ENCODE results near the gene F2R.

F2R gene

GRCh38 chr5:76690037-76690679 is 25.8 kb upstream of the F2R start:
- DNase-seq (ENCODE audit: low read depth in 1 of 2, low spot score in 1 of 2): no peak

- no peak for DNase-seq (ENCODE audit: low read depth in 1 of 2, low spot score in 1 of 2)
These were observed 25.0 kb upstream of the F2R start for GRCh38 chr5:76690704-76691466.

GRCh38 chr5:76691467-76692273 is 24.3 kb upstream of the F2R start:
- DNase-seq (ENCODE audit: low read depth in 1 of 2, low spot score in 1 of 2): no peak

- DNase-seq (ENCODE audit: low read depth in 1 of 2, low spot score in 1 of 2): no peak
These were observed 23.7 kb upstream of the F2R start for GRCh38 chr5:76692274-76692540.

- DNase-seq (ENCODE audit: low read depth in 1 of 2, low spot score in 1 of 2): no peak
These were observed 23.3 kb upstream of the F2R start for GRCh38 chr5:76692651-76693050.

GRCh38 chr5:76693141-76693540 is 22.8 kb upstream of the F2R start:
- no peak for DNase-seq (ENCODE audit: low read depth in 1 of 2, low spot score in 1 of 2)

GRCh38 chr5:76694317-76694716 is 21.6 kb upstream of the F2R start:
- no peak for DNase-seq (ENCODE audit: low read depth in 1 of 2, low spot score in 1 of 2)

GRCh38 chr5:76695346-76695745 is 20.6 kb upstream of the F2R start:
- DNase-seq (ENCODE audit: low read depth in 1 of 2, low spot score in 1 of 2): no peak

GRCh38 chr5:76696251-76696650 is 19.7 kb upstream of the F2R start:
- DNase-seq (ENCODE audit: low read depth in 1 of 2, low spot score in 1 of 2): no peak

- no peak for DNase-seq (ENCODE audit: low read depth in 1 of 2, low spot score in 1 of 2)
These were observed 18.3 kb upstream of the F2R start for GRCh38 chr5:76697670-76698069.

- DNase-seq (ENCODE audit: low read depth in 1 of 2, low spot score in 1 of 2): no peak
These were observed 15.4 kb upstream of the F2R start for GRCh38 chr5:76700571-76700970.

- no peak for DNase-seq (ENCODE audit: low read depth in 1 of 2, low spot score in 1 of 2)
These were observed 14.6 kb upstream of the F2R start for GRCh38 chr5:76701298-76701697.

GRCh38 chr5:76703707-76704106 is 12.2 kb upstream of the F2R start:
- DNase-seq (ENCODE audit: low read depth in 1 of 2, low spot score in 1 of 2): no peak

GRCh38 chr5:76704131-76704663 is 11.7 kb upstream of the F2R start:
- no peak for DNase-seq (ENCODE audit: low read depth in 1 of 2, low spot score in 1 of 2)

GRCh38 chr5:76705574-76705973 is 10.4 kb upstream of the F2R start:
- no peak for DNase-seq (ENCODE audit: low read depth in 1 of 2, low spot score in 1 of 2)

- no peak for DNase-seq (ENCODE audit: low read depth in 1 of 2, low spot score in 1 of 2)
These were observed 6.2 kb upstream of the F2R start for GRCh38 chr5:76709762-76710161.

- DNase-seq (ENCODE audit: low read depth in 1 of 2, low spot score in 1 of 2): no peak
These were observed 4.9 kb upstream of the F2R start for GRCh38 chr5:76710991-76711390.

GRCh38 chr5:76714751-76715485 is 1.0 kb upstream of the F2R start:
- DNase-seq (ENCODE audit: low read depth in 1 of 2, low spot score in 1 of 2): no peak

GRCh38 chr5:76715486-76715735 is 515 bp upstream of the F2R start:
- no peak for DNase-seq (ENCODE audit: low read depth in 1 of 2, low spot score in 1 of 2)

- no peak for DNase-seq (ENCODE audit: low read depth in 1 of 2, low spot score in 1 of 2)
These were observed 681 bp downstream of the F2R start for GRCh38 chr5:76716456-76717157.
